SHP77 (cell line): Measurements from ENCODE around the gene C7.
"Not testable (repeated sequence)": the region's sequence is repeated elsewhere in the genome, so short reads cannot be mapped to it uniquely, and the experiment has no call there.

Experiments used
- DNase-seq, 2 experiments: peaks; one replicate each; lab custom pipeline; 2025; lab: John Stamatoyannopoulos, UW

The C7 gene

DNA sequence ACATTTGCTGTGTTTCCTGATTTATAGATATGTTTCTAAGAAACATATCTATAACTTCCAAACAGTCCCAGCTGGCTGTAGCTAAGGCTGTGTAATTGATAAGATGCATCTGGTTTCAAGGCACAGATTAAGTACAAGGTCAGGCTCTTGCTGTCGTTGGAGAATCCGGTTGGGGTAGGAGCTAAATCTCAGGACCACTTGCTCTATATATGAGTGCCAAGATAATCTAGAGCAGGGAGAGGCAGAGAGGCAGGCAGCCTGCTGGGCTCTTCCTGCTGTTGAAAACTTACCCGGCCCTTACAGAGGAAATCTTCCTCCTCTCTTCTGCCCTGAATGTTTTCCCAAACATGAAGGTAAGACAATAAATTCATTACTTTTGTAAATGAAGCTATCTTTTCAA lies at the start of gene C7:
TSS of gene C7 (plus strand) at position 234 of the 400 bp plus-strand sequence. CDS start at position 348, 114 bp downstream.
- no peak for DNase-seq

DNA sequence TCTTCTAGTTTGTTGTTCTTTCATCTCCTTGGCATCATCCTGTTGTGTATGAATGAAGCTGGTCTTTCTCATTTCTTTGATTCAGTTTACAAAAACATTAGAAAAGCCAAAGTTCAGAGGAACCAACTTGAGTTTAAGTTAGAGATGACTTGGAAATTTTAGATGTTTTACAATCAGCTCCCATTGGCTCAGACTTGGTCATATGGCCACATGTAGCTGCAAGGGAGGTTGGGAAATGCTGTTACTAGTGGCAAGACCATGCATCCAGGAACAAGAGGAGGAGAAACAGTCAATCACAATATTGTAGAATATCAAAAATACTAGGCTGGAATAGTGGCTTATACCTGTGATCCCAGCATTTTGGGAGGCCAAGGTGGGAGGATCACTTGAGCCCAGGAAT lies 48.6 kb upstream of the C7 start:
- DNase-seq: no peak

DNA sequence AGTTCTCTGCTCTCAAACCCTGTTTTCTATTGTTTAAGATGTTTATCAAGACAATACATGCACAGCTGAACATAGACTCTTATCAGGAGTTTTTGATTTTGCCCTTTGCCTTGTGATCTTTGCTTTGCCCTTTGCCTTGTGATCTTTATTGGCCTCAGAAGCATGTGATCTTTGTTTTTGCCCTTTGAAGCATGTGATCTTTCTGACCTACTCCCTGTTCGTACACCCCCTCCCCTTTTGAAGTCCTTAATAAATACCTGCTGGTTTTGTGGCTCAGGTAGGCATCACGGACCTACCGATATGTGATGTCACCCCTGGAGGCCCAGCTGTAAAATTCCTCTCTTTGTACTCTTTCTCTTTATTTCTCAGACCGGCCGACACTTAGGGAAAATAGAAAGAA lies 44.3 kb upstream of the C7 start:
- DNase-seq: not testable (repeated sequence)

DNA sequence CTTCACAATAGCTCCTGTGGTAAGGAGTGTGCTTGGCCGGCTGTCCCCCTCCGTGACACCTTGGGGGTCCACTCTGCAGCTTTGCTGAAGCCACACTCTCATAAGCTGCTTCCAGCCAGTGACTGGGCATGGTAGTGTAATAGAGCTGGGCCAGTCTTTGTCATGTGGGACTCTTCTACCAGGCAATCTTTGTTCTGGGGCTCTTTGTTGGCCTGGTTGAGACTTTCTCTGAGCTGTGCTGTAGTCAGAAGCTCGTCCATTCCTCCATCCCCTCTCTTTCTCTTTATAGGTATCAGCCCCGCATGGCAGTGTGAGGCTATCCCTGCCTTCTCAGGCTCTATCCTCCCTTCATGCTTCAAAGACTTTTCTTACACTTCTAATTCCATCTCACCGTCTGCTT lies 42.5 kb upstream of the C7 start:
- no peak for DNase-seq

DNA sequence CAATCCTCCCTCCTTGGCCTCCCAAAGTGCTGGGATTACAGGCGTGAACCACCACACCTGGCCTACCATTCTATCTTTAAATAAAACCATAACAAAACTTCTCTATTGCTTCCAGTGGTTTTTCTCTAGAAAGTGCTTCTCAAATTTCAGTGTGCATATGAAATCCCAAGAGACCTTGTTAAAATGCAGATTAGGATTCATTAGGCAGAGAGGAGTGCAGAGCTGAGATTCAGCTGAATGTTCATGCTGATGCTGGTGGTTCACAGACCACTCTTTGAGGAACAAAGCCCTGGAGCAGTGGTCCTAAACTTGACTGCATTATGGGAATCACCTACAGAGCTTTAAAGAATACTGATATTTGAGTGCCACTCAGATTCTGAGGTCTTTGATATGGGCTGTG lies 39.9 kb upstream of the C7 start:
- DNase-seq: no peak

DNA sequence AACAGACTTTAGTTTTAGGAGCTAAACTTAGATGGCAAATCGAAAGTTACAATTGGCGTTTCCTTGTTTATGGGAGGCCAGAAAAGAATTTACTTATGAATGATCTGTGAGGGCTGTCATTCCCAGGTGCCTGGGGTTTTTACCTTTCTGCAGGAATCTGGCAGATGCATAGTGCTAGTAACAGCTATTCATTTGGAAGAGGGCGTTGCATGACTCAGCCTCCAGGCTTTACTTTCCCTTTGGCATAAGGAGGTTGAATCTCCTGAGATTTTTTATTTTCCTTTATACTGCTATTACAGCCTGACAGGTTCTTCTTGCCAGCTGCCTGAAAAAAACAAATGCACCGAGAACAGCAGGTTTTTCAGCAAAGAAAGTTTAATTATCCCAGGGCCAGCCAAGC lies 38.1 kb upstream of the C7 start:
- no peak for DNase-seq

DNA sequence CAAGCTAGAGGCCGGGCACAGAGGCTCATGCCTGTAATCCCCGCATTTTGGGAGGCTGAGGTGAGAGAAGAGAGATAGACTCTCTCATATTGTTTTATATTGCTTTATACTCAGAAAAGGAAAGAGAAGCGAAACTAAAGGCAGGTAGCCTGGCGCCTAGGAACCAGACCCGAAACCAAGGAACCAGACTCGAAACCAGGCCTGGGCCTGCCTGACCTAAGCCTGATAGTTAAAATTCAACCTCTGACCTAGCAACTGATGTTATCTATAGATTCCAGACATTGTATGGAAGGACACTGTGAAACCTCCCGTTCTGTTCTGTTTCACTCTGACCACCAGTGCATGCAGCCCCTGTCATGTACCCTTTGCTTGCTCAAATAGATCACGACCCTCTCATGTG lies 37.0 kb upstream of the C7 start:
- DNase-seq: not testable (repeated sequence)

DNA sequence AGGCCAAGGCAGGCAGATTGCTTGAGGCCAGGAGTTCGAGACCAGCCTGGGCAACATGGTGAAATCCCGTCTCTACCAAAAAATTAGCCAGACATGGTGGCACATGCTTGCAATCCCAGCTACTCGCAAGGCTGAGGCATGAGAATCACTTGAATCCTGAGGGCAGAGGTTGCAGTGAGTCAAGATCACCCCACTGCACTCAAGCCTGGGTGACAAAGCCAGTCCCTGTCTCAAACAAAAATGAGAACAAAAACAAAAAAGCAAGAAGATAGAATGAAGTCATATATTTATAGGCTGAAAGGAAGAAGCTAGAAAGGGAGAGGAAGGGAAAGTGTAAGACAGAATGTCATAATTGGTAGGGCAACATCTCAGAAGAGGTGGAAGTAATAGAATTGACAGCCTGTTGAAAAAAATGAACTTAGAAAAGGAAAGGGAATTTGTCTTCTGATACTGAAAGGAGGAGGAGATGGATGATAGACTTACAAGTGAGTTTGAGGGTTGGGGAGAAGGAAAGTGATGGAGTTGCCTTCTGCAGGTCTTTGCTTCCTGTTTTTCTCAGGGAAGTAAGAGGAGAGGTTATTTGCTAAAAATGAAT lies 35.9 kb upstream of the C7 start:
- no peak for DNase-seq

DNA sequence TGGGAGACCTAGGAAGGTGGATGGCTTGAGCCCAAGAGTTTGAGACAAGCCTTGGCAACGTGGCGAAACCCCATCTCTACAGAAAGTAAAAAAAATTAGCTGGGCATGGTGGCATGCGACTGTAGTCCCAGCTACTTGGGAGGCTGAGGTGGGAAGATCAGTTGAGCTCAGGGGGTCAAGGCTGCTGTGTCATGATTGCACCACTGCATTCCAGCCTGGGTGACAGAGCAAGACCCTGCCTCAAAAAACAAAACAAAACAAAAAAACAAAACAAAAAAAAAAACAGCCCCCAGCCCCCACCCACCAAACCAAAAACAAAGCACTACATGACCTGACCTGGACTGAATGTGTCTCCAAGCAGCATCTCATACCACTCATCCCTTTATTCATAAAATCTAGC lies 33.3 kb upstream of the C7 start:
- no peak for DNase-seq

DNA sequence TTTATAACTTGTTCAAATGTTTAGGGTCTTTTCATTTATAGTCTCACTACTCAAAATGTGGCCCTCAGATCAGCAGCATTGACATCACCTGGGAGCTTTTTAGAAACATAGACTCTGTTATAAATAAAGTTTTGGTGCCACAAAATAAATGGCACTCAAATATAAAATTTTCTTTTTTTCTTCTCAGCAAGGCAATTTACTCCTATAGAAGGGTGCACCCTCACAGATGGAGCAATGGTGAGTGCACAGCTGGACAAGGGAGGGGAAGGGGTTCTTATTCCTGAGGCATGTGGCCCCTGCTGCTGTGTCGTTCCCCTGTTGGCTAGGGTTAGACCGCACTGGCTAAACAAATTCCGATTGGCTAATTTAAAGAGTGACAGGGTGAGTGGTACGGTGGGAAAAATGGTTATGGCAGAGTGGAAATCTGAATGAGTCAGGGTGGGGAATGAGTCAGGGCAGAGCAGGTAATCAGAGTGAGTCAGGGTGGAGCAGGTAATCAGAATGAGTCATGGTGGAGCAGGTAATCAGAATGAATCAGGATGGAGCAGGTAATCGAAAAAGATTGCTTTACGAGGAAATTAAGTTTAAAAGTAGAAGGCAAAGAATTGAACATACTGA lies 31.8 kb upstream of the C7 start:
- DNase-seq: no peak

DNA sequence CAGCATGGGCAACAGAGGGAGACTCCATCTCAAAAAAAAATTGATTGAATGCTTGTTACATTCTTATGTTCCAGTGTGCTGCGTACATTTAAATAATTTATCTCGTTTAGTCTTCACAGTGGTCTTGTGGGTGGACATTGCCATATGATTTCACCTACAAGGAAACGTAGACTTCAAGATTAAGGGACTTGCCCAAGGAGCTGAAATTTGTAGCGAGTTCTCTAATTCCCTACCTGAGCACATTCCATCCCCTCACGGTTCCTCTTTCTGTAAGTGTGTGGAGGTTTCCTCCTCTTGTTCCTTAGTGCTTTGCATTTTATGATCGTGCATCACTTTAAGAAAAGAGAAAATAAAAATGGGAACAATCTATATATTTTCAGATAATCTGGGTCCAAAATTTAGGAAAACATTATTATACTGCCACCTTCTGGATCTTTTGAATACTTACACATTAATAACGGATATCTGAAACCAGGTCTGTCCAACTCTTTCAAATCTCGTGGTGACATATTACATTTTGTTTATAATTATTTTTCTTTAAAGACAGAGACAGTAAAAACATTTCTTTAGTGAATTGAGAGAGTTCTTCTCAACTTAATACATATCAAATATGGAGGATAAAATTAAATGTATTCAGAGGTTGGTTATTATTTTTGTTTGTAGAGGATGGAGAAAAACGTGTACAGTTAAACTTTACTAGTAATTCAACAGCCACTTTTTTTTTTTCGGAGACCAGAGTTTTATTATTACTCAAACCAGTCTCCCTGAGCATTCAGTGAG lies 29.9 kb upstream of the C7 start:
- DNase-seq: peak in 1 of 2 experiments; percentile 37

DNA sequence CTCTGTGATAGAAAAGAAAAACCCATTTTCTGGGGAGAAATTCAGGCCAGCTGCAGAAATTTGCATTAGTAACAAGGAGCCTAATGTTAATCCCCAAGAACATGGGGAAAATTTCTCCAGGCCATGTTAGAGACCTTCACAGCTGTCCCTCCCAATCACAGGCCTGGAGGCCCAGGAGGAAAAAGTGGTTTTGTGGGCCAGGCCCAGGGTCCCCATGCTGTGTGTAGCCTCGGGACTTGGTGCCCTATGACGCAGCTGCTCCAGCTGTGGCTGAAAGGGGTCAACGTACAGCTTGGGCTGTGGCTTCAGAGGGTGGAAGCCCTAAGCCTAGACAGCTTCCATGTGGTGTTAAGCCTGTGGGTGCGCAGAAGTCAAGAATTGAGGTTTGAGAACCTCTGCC lies 27.0 kb upstream of the C7 start:
- DNase-seq: no peak

DNA sequence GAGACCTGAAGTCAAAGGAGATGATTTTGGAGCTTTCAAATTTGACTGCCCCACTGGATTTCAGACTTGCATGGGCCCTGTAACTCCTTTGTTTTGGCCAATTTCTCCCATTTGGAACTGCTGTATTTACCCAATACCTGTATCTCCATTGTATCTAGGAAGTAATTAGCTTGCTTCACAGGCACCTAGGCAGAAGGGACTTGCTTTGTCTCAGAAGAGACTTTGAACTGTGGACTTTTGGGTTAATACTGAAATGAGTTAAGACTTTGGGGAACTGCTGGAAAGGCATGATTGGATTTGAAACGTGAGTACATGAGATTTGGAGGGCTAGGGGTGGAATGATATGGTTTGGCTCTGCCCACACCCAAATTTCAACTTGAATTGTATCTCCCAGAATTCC lies 26.2 kb upstream of the C7 start:
- DNase-seq: not testable (repeated sequence)

DNA sequence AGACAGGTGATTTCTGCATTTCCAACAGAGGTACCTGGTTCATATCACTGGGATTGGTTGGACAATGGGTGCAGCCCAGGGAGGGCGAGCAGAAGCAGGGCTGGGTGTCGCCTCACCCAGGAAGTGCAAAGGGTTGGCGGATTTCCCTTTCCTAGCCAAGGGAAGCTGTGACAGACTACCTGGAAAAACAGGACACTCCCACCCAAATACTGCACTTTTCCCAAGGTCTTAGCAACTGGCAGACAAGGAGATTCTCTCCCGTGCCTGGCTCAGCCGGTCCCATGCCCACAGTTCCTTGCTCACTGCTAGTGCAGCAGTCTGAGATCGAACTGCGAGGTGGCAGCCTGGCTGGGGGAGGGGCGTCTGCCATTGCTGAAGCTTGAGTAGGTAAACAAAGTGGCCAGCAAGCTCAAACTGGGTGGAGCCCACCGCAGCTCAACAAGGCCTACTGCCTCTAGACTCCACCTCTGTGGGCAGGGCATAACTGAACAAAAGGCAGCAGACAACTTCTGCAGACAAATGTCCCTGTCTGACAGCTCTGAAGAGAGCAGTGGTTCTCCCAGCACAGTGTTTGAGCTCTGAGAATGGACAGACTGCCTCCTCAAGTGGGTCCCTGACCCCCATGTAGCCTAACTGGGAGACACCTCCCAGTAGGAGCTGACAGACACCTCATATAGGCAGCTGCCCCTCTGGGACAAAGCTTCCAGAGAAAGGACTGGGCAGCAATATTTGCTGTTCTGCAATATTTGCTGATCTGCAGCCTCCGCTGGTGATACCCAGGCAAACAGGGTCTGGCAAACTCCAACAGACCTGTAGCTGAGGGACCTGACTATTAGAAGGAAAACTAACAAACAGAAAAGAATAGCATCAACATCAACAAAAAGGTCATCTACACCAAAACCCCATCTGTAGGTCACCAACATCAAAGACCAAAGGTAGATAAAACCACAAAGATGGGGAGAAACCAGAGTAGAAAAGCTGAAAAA lies 13.6 kb upstream of the C7 start:
- DNase-seq: peak in 1 of 2 experiments; percentile 24

DNA sequence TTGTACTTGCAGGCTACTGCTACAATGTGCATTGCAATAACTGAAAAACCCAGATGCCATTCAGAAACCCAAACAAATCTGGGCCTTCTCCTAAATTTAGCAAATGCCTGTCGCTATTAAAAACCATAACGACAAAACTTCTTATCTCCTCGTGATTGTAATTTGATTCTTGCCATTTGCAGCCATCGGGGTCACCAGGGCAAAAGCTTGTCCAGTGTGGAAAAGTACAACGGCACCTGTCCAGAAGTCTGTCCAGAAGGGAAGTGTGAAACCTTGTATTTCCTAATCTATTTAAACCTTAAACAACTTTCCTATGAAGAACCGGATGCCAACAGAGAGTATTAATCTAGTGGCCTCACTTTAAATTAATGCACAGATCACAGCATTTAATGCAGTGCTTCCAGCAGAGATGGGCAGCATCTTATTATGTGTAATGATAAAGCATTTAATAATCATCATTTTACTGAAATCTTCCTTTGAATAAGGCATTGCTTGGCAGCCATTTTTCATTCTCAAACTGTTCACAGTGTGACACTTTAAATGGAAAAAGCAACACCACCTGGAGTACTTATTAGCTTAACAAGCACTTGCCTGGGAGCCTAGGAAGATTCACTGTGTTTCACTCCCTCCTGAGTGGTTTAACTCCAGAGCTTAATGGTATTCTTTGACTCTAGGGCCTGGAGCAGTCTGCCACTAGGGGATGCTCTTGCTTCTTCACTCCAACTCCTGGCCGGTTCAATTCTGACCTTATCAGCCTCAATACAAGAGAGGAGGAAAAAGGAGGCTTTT lies 4.9 kb upstream of the C7 start:
- peak; percentile 79 to 87 for DNase-seq

DNA sequence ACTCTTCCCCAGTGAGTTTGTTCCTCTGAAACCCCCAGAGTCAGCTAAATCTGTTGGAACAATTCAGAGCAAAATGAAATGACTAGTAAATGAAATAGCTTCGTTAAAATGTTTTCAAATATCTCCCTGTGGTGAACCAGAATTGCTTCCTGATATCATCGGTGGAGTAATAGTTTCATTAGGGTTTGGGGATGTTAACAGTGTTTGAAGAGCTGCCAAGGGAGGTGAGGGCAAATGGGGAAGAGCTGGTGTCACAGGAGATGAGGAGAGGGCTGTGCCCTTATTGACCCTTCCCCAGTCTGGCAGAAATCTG lies 4.3 kb upstream of the C7 start:
- DNase-seq: no peak

DNA sequence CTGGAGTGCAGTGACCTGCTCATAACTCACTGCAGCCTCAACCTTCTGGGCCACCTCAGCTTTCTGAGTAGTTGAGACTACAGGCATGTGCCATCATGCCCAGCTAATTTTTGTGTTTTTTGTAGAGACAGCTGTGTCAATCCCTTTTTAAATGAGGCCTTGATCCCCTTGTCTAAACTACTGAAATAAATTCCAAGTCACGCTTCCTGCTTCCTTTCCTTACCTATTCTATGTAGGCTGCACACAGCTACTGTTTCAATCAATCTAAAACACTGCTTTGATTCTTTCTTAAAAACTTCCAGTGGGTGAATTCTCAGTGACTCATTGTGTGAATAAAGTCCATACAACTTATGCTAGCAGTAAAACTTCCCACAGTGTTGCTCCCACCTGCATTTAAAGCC lies 2.9 kb upstream of the C7 start:
- DNase-seq: no peak

DNA sequence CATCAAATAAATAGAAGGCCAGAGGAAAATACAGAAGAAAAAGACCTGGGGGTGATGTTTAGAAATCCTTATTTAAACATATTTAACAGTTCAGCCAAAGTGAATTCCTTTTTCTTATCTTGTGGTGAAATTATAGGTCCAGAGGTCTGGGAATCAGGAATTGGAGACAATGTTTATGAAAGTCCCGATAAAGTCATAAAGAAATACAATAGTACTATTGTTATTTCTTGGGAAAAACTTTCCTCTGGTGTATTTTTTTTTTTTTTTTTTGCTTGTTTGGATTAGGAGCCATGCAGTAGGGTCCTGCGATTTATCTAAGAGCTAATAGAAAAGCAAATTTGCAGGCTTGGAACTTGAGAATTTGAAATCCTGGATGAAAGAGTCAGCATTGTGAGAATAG lies 426 bp downstream of the C7 start:
- DNase-seq: no peak

DNA sequence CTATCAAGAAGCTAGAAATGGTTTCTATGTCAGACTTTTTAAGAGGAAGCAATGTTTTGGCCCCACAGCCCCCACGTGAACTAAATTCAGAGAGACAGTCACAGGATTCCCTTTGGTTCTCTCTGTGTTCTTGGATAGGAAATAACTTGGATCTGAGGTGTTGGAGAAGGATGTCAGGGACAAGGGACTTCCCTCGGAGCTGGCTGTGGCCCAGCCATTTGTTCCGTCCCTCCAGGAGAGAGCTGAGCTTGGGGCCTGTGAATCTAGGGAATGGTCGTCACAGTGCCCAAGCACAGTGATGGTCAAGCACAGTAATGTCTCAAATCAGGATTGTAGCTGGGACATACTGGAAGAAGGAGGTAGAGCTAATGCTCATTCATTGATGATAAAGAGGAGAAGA lies 2.0 kb downstream of the C7 start:
- DNase-seq: no peak

DNA sequence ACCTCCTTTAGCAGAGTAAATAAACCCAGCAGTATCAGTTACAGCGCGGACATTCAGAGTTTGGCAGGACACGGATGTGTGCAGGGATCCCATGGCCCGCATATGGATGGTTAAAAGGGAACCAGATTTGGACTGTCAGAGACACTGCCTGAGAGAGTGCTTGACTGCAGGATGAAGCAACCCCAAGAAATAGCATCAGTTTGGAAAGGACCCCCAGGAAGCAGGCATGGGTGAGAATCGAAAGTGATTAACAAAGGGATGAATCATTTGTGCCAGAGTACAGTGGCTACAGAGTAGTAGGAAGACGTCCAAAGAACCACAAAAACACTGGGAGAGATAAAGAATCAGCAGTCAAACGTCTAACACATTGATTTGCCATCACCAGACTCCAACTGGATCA lies 5.5 kb downstream of the C7 start:
- DNase-seq: no peak

DNA sequence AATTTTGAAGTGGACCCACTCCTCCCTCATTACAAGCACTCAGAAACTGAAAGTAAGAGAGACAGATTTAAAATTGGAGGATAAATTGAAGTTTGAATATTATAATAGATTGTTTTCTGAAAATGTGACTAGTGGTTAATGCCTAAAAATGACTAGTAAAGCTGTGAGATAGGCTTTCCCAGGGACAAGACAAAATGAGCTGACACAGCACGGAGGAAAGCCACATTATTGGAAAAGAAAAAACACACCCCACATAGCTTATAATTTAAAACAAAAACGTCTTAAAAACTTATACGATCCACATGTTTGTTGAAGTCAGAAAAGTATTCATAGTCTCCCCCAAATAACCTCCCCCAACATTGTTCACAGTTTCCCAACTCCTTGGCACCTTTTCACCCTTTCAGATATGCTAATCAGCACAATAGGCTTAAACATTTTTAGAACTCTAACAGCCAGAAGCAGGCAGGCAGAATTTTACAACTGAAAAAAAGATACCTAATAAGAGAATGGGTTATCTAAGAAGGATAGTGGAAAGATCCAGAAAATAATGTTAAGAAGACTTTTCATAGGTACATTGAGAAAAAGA lies 6.1 kb downstream of the C7 start:
- no peak for DNase-seq
